Liver (tissue), 3 donors: Measurements from ENCODE around the gene TSPAN32.

Source experiments
- EGR1 ChIP-seq, 2 donors: IDR thresholded peaks; 2 replicates each; pipeline ENCODE4 v1.6.1; 2016 to 2018; ENCODE audit warnings: antibody characterized with exemption in 2 of 2, low read depth in 2 of 2
- JUND ChIP-seq, 2 donors: IDR thresholded peaks; 2 replicates each; pipeline ENCODE4 v1.6.1; 2016; ENCODE audit warnings: antibody characterized with exemption in 2 of 2
- RAD21 ChIP-seq, 2 donors: IDR thresholded peaks; 2 replicates each; pipeline ENCODE4 v1.6.1; 2016; ENCODE audit warnings: antibody characterized with exemption in 2 of 2, mild to moderate bottlenecking in 2 of 2
- TAF1 ChIP-seq: conservative IDR thresholded peaks from 2 replicates; pipeline ENCODE4 v1.6.1; 2016; ENCODE audit warnings: antibody characterized with exemption, mild to moderate bottlenecking
- YY1 ChIP-seq: IDR thresholded peaks from 2 replicates; pipeline ENCODE4 v1.6.1; 2016; ENCODE audit warnings: antibody characterized with exemption, mild to moderate bottlenecking
- TF ChIP-seq, protein P1 (sequence below): fragments of 150-350 bp; IDR thresholded peaks from 2 replicates; pipeline ENCODE4 v1.5.1; 2017; ENCODE audit warnings: improper control_type of control experiment, low read depth, low read length; ENCODE audit not compliant: missing input control
- TF ChIP-seq, protein P2 (sequence below): IDR thresholded peaks from 2 replicates; pipeline ENCODE4 v1.6.1; 2016; ENCODE audit warnings: antibody characterized with exemption, mild to moderate bottlenecking
- TF ChIP-seq, protein P3 (sequence below): IDR thresholded peaks from 2 replicates; pipeline ENCODE4 v1.6.1; 2016; ENCODE audit warnings: antibody characterized with exemption
- TF ChIP-seq, protein P4 (sequence below): IDR thresholded peaks from 2 replicates; pipeline ENCODE4 v1.6.1; 2016; ENCODE audit warnings: antibody characterized with exemption
- TF ChIP-seq, protein P5 (sequence below): IDR thresholded peaks from 2 replicates; pipeline ENCODE4 v1.6.1; 2016; ENCODE audit warnings: antibody characterized with exemption
- donor health status: healthy.
- donor health status: healthy.

DNA sequence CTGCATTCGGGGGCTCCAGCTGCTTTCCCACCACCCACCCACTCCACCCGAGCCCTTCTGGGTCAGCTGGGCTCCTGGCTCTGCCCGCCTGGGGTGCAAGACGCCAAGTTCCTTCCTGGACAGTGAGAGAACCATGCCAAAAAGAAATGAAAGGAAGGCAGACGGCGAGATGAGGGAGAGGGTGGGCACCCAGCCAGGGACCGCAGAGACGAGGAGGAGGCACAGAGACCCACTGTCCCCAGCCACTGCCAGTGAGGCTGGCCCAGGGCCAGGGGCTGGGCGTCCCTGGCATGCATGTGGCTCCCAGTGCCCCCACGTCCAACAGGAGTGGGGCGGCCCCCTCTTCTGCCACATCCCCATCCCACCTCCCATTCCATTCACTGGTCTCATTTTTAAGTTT lies 64.5 kb downstream of the TSPAN32 start:
- TF ChIP-seq, protein P1, sequence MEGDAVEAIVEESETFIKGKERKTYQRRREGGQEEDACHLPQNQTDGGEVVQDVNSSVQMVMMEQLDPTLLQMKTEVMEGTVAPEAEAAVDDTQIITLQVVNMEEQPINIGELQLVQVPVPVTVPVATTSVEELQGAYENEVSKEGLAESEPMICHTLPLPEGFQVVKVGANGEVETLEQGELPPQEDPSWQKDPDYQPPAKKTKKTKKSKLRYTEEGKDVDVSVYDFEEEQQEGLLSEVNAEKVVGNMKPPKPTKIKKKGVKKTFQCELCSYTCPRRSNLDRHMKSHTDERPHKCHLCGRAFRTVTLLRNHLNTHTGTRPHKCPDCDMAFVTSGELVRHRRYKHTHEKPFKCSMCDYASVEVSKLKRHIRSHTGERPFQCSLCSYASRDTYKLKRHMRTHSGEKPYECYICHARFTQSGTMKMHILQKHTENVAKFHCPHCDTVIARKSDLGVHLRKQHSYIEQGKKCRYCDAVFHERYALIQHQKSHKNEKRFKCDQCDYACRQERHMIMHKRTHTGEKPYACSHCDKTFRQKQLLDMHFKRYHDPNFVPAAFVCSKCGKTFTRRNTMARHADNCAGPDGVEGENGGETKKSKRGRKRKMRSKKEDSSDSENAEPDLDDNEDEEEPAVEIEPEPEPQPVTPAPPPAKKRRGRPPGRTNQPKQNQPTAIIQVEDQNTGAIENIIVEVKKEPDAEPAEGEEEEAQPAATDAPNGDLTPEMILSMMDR, result no peak
- TF ChIP-seq, protein P2, sequence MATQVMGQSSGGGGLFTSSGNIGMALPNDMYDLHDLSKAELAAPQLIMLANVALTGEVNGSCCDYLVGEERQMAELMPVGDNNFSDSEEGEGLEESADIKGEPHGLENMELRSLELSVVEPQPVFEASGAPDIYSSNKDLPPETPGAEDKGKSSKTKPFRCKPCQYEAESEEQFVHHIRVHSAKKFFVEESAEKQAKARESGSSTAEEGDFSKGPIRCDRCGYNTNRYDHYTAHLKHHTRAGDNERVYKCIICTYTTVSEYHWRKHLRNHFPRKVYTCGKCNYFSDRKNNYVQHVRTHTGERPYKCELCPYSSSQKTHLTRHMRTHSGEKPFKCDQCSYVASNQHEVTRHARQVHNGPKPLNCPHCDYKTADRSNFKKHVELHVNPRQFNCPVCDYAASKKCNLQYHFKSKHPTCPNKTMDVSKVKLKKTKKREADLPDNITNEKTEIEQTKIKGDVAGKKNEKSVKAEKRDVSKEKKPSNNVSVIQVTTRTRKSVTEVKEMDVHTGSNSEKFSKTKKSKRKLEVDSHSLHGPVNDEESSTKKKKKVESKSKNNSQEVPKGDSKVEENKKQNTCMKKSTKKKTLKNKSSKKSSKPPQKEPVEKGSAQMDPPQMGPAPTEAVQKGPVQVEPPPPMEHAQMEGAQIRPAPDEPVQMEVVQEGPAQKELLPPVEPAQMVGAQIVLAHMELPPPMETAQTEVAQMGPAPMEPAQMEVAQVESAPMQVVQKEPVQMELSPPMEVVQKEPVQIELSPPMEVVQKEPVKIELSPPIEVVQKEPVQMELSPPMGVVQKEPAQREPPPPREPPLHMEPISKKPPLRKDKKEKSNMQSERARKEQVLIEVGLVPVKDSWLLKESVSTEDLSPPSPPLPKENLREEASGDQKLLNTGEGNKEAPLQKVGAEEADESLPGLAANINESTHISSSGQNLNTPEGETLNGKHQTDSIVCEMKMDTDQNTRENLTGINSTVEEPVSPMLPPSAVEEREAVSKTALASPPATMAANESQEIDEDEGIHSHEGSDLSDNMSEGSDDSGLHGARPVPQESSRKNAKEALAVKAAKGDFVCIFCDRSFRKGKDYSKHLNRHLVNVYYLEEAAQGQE, result no peak
- TF ChIP-seq, protein P3, sequence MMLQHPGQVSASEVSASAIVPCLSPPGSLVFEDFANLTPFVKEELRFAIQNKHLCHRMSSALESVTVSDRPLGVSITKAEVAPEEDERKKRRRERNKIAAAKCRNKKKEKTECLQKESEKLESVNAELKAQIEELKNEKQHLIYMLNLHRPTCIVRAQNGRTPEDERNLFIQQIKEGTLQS, result no peak
- TF ChIP-seq JUND (IDR thresholded peaks at IDR 0.05) (no peak), RAD21 (IDR thresholded peaks at IDR 0.05) (no peak), YY1 (no peak), EGR1 (IDR thresholded peaks at IDR 0.05; ENCODE audit: low read depth in 2 of 2) (no peak), TAF1 (no peak)
- TF ChIP-seq, protein P4, sequence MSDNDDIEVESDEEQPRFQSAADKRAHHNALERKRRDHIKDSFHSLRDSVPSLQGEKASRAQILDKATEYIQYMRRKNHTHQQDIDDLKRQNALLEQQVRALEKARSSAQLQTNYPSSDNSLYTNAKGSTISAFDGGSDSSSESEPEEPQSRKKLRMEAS, result no peak
- TF ChIP-seq, protein P5, sequence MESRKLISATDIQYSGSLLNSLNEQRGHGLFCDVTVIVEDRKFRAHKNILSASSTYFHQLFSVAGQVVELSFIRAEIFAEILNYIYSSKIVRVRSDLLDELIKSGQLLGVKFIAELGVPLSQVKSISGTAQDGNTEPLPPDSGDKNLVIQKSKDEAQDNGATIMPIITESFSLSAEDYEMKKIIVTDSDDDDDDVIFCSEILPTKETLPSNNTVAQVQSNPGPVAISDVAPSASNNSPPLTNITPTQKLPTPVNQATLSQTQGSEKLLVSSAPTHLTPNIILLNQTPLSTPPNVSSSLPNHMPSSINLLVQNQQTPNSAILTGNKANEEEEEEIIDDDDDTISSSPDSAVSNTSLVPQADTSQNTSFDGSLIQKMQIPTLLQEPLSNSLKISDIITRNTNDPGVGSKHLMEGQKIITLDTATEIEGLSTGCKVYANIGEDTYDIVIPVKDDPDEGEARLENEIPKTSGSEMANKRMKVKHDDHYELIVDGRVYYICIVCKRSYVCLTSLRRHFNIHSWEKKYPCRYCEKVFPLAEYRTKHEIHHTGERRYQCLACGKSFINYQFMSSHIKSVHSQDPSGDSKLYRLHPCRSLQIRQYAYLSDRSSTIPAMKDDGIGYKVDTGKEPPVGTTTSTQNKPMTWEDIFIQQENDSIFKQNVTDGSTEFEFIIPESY, result no peak
